DND-41 (cell line): ENCODE results near the gene IRF3.

Source experiments
- CTCF ChIP-seq: IDR thresholded peaks from 2 replicates; pipeline ENCODE4 v1.5.1; 2012; ENCODE audit warnings: borderline replicate concordance, low read length, moderate library complexity, mild to moderate bottlenecking; ENCODE audit not compliant: poor library complexity, severe bottlenecking; ENCODE audit errors: extremely low read depth
- EZH2 ChIP-seq: IDR thresholded peaks from 3 replicates; pipeline ENCODE4 v1.6.1; 2012; ENCODE audit warnings: borderline replicate concordance, low read depth, mild to moderate bottlenecking, moderate library complexity, low read length, inconsistent platforms; ENCODE audit not compliant: severe bottlenecking

- TF ChIP-seq CTCF (no peak), EZH2 (no peak)
Observed at GRCh38 chr19:49696115-49696514, 30.5 kb upstream of the IRF3 start.
